ENCODE measurements around the gene ABLIM1.
A peak's percentile ranks its signal among the peaks of the same experiment; 100 is the strongest.

Gene ABLIM1

GRCh38 chr10:114607358-114607998 lies 50.6 kb downstream of the ABLIM1 start:
- intact Hi-C loops (cut with DNase I), result no loop called here
- no peak for DNase-seq

- intact Hi-C loops (cut with DNase I), result no loop called here
- no peak for DNase-seq
These were observed 52.8 kb downstream of the ABLIM1 start for GRCh38 chr10:114605155-114605797.

- intact Hi-C loops (cut with DNase I), result no loop called here
- peak in 3 of 42 donors; percentile 9 to 20 (median 17) for DNase-seq
These were observed 53.5 kb downstream of the ABLIM1 start for GRCh38 chr10:114604357-114605130.

- peak in 17 of 42 donors; percentile 12 to 71 (median 27) for DNase-seq
- intact Hi-C loops (cut with DNase I), result no loop called here
These were observed 54.1 kb downstream of the ABLIM1 start for GRCh38 chr10:114603948-114604347.

GRCh38 chr10:114603303-114603702 lies 54.8 kb downstream of the ABLIM1 start:
- DNase-seq, result peak in 1 of 42 donors; percentile 16
- intact Hi-C loops (cut with DNase I), result no loop called here

- peak in 1 of 42 donors; percentile 18 for DNase-seq
- intact Hi-C loops (cut with DNase I), result no loop called here
These were observed 58.0 kb downstream of the ABLIM1 start for GRCh38 chr10:114600057-114600456.

- intact Hi-C loops (cut with DNase I), result no loop called here
- peak in 1 of 42 donors; percentile 26 for DNase-seq
These were observed 61.3 kb downstream of the ABLIM1 start for GRCh38 chr10:114596793-114597192.

- no peak for DNase-seq
- intact Hi-C loops (cut with DNase I), result no loop called here
These were observed 64.1 kb downstream of the ABLIM1 start for GRCh38 chr10:114593816-114594468.

GRCh38 chr10:114593240-114593792 lies 64.8 kb downstream of the ABLIM1 start:
- intact Hi-C loops (cut with DNase I), result no loop called here

GRCh38 chr10:114590993-114591392 lies 67.1 kb downstream of the ABLIM1 start:
- DNase-seq, result no peak
- intact Hi-C loops (cut with DNase I), result no loop called here

More at GRCh38 chr10:114593240-114593792, 64.8 kb downstream of the ABLIM1 start:
- no peak for DNase-seq

- DNase-seq, result peak in 9 of 42 donors; percentile 9 to 75 (median 34)
- intact Hi-C loops (cut with DNase I), result no loop called here
These were observed 73.7 kb downstream of the ABLIM1 start for GRCh38 chr10:114584419-114584818.

- DNase-seq, result peak in 1 of 42 donors; percentile 30
- intact Hi-C loops (cut with DNase I), result no loop called here
These were observed 77.0 kb downstream of the ABLIM1 start for GRCh38 chr10:114581071-114581470.

- no peak for DNase-seq
These were observed 80.9 kb downstream of the ABLIM1 start for GRCh38 chr10:114577133-114577532.

GRCh38 chr10:114576716-114577115 lies 81.4 kb downstream of the ABLIM1 start:
- intact Hi-C loops (cut with DNase I), result no loop called here

More at GRCh38 chr10:114577133-114577532, 80.9 kb downstream of the ABLIM1 start:
- intact Hi-C loops (cut with DNase I), result no loop called here

GRCh38 chr10:114576132-114576487 lies 82.0 kb downstream of the ABLIM1 start:
- intact Hi-C loops (cut with DNase I), result no loop called here
- no peak for DNase-seq

More at GRCh38 chr10:114576716-114577115, 81.4 kb downstream of the ABLIM1 start:
- DNase-seq, result no peak

- intact Hi-C loops (cut with DNase I), result no loop called here
- no peak for DNase-seq
These were observed 82.5 kb downstream of the ABLIM1 start for GRCh38 chr10:114575417-114576131.

GRCh38 chr10:114573330-114574045 lies 84.6 kb downstream of the ABLIM1 start:
- no peak for DNase-seq
- intact Hi-C loops (cut with DNase I), result no loop called here
